ENCODE measurements around the gene DPPA3.
"Not testable (repeated sequence)": the region's sequence is repeated elsewhere in the genome, so short reads cannot be mapped to it uniquely, and the experiment has no call there.

DPPA3 gene

GRCh38 chr12:7711133-7711532 lies at the start of gene DPPA3:
DPPA3 (plus strand) TSS chr12:7711433; CDS start chr12:7711571, 138 bp downstream.
- no peak for DNase-seq (ENCODE audit: low read depth, low spot score)

GRCh38 chr12:7661741-7662140 lies 49.5 kb upstream of the DPPA3 start:
- DNase-seq (ENCODE audit: low read depth, low spot score): no peak

GRCh38 chr12:7666595-7666994 lies 44.6 kb upstream of the DPPA3 start:
- DNase-seq (ENCODE audit: low read depth, low spot score): no peak

DNA sequence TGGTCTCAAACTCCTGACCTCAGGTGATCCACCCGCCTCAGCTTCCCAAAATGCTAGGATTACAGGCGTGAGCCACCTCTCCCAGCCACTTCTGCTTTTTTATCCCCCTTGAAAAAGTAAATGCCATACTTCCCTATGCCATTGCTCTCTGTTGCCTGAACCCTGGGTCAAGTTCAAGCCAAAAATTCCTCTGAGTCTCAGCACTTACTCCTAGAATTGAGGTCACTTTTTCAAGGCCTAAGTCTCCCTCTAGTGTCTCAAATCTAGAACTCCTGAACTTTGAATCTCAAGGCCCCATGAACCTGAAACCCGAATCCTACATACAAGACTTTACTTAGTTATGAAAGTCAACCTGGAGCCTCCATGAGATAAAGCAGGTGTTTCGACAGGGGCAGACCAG lies 44.1 kb upstream of the DPPA3 start:
- DNase-seq (ENCODE audit: low read depth, low spot score): no peak

DNA sequence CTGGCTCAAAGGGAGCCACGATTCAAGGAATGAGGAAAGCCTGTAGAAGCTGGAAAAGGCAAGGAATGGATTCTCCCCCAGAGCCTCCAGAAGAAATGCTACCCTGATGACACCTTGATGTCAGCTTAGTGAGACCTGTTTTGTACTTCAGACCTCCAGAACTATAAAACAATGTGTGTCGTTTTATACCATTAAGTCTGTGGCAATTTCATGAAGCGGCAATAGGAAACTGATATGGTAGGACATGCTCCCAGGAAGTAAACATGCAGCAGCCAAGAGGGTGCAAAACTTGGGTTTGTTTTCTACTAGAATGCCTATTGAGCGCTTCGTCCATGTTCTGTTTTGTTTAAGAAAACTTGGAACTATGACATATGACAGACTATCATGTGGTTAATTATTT lies 43.1 kb upstream of the DPPA3 start:
- DNase-seq (ENCODE audit: low read depth, low spot score): no peak

GRCh38 chr12:7675455-7675854 lies 35.8 kb upstream of the DPPA3 start:
- not testable (repeated sequence) for DNase-seq (ENCODE audit: low read depth, low spot score)

GRCh38 chr12:7677432-7677888 lies 33.8 kb upstream of the DPPA3 start:
- peak; percentile 47 for DNase-seq (ENCODE audit: low read depth, low spot score)

- no peak for DNase-seq (ENCODE audit: low read depth, low spot score)
Observed at GRCh38 chr12:7678744-7679143, 32.5 kb upstream of the DPPA3 start.

- no peak for DNase-seq (ENCODE audit: low read depth, low spot score)
Observed at GRCh38 chr12:7679251-7680045, 31.8 kb upstream of the DPPA3 start.

DNA sequence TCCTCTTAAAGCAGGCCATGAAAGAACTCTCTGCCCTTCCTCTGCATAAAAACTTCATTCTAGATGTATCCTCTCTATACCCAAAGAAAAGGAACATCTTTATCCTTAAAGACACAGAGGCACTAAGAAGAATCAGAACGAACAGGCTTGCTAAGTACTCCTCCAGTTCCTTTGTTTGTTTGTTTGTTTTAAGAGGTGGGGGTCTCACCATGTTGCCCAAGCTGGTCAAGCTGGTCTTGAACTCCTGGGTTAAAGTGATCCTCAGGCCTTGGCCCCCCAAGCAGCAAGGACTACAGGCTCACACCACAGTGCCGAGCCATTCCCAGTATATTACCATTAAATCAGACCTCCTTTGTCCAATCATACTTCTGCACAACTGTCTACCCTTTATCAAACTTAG lies 29.7 kb upstream of the DPPA3 start:
- no peak for DNase-seq (ENCODE audit: low read depth, low spot score)

- DNase-seq (ENCODE audit: low read depth, low spot score): no peak
Observed at GRCh38 chr12:7693793-7694192, 17.4 kb upstream of the DPPA3 start.

DNA sequence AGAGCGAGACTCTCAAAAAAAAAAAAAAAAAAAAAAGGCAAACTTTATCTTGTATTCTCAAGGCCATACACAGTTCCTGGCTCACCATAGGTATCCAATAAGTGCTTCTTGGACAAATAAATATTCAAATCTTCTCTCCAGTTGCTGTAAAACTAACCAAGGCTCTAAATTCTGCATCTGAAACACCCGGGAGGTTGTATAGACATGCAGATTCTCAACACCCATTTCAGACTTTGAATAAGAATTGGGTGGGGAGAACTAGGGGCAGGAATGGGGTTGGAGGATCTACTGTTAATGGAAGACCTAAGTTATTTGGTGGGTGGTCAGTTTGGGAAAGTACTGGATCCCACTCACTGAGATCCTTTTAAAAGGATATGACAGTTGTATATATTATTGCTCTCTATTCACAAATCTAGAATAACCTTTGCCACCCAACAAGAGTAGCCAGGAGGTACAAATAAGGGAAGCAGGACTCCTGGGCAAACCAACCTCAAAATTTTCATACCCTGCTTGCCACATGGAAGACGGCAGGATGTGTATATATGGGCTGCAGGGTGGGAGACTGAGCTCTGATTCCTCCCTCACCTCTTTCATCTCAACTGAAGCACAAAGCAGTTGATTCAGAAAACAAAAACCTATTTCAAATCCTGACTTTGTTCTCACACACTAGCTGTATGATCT lies 16.5 kb upstream of the DPPA3 start:
- peak; percentile 83 for DNase-seq (ENCODE audit: low read depth, low spot score)

DNA sequence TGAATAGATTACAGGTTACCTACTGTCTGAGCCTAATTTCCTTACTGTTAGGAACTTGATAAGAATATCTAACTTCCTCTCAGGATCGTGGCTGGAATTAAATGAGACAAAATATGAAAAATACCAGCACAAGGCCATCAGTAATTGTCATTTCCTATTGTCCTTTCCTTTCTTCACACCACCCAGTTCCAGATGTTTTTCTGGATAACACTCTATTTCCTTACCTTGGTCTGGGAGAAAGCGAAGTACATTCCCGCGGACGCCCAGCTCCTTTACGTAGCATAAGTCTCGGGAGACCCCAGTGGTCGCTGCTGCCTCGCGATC lies 16.0 kb upstream of the DPPA3 start:
- DNase-seq (ENCODE audit: low read depth, low spot score): no peak

GRCh38 chr12:7695566-7696197 lies 15.6 kb upstream of the DPPA3 start, which contains the start of gene GDF3:
GDF3 (minus strand) TSS chr12:7695775; CDS start chr12:7695728, 47 bp downstream.
- DNase-seq (ENCODE audit: low read depth, low spot score): no peak

- DNase-seq (ENCODE audit: low read depth, low spot score): no peak
Observed at GRCh38 chr12:7705846-7706245, 5.4 kb upstream of the DPPA3 start.

GRCh38 chr12:7709969-7710675 lies 1.1 kb upstream of the DPPA3 start:
- DNase-seq (ENCODE audit: low read depth, low spot score): no peak

GRCh38 chr12:7712841-7713442 lies 1.7 kb downstream of the DPPA3 start:
- DNase-seq (ENCODE audit: low read depth, low spot score): no peak

GRCh38 chr12:7716381-7716780 lies 5.1 kb downstream of the DPPA3 start:
- DNase-seq (ENCODE audit: low read depth, low spot score): peak; percentile 47

GRCh38 chr12:7719946-7720730 lies 8.9 kb downstream of the DPPA3 start:
- DNase-seq (ENCODE audit: low read depth, low spot score): no peak

DNA sequence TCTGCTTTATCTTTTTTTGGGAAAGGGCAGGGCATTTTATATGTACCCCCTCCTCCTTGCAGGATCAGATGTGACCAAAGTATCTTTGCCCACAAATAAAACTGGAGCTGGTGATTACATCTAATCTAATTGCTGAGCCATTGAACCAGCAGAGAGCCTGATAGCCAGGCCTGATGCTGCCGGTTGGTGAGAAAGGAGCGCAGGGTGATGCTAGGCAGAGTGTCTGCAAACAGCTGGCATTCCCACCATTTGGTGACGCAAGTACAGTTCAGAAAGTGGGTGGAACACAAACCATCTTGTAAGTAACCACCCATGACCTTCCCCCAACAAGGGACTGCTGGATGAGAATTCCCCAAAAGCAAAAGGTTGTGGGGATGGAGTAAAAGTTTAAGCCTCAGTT lies 12.7 kb downstream of the DPPA3 start:
- DNase-seq (ENCODE audit: low read depth, low spot score): no peak

GRCh38 chr12:7729746-7730145 lies 18.5 kb downstream of the DPPA3 start:
- no peak for DNase-seq (ENCODE audit: low read depth, low spot score)

All from iPS DF 19.7 (cell line).